Measurements from ENCODE around the gene PUS3.

Gene PUS3

GRCh38 chr11:125924384-125925007 lies 21.5 kb upstream of the PUS3 start:
- no peak overlapping the region for H3K4me3 ChIP-seq (ENCODE audit: low read depth, low read length)
- no peak for TF ChIP-seq CTCF (IDR thresholded peaks at IDR 0.05; ENCODE audit: low read depth, low read length)

- H3K4me3 ChIP-seq (ENCODE audit: low read depth, low read length): no peak overlapping the region
- no peak for TF ChIP-seq CTCF (IDR thresholded peaks at IDR 0.05; ENCODE audit: low read depth, low read length)
Measured at GRCh38 chr11:125923633-125924032, 20.6 kb upstream of the PUS3 start.

GRCh38 chr11:125923012-125923579 lies 20.1 kb upstream of the PUS3 start:
- H3K4me3 ChIP-seq (ENCODE audit: low read depth, low read length): no peak overlapping the region
- peak; percentile 80 for TF ChIP-seq CTCF (IDR thresholded peaks at IDR 0.05; ENCODE audit: low read depth, low read length)

- no peak for TF ChIP-seq CTCF (IDR thresholded peaks at IDR 0.05; ENCODE audit: low read depth, low read length)
- H3K4me3 ChIP-seq (ENCODE audit: low read depth, low read length): no peak overlapping the region
Measured at GRCh38 chr11:125922156-125922555, 19.1 kb upstream of the PUS3 start.

- no peak for TF ChIP-seq CTCF (IDR thresholded peaks at IDR 0.05; ENCODE audit: low read depth, low read length)
Measured at GRCh38 chr11:125921042-125921441, 18.0 kb upstream of the PUS3 start.

GRCh38 chr11:125918140-125918840 lies 15.3 kb upstream of the PUS3 start:
- TF ChIP-seq CTCF (IDR thresholded peaks at IDR 0.05; ENCODE audit: low read depth, low read length): no peak
- no peak overlapping the region for H3K4me3 ChIP-seq (ENCODE audit: low read depth, low read length)

More at GRCh38 chr11:125921042-125921441, 18.0 kb upstream of the PUS3 start:
- H3K4me3 ChIP-seq (ENCODE audit: low read depth, low read length): no peak overlapping the region

All from WI38 (cell line).